Measurements from ENCODE around the gene GLDC.

Gene GLDC

GRCh38 chr9:6498982-6499381 lies 146.5 kb downstream of the GLDC start:
- TF ChIP-seq REST (IDR thresholded peaks at IDR 0.05; ENCODE audit: insufficient read depth in 1 of 2, low read depth in 2 of 2, low read length in 2 of 2) (no peak), SIN3A (IDR thresholded peaks at IDR 0.05; ENCODE audit: borderline replicate concordance, insufficient read depth, low read length) (no peak), TAF1 (IDR thresholded peaks at IDR 0.05; ENCODE audit: borderline replicate concordance, insufficient read depth, low read length) (no peak), FOXP2 (optimal IDR thresholded peaks at IDR 0.05; ENCODE audit: borderline replicate concordance, extremely low read depth, extremely low read length, insufficient read depth) (no peak)

GRCh38 chr9:6495466-6495865 lies 150.1 kb downstream of the GLDC start:
- no peak for TF ChIP-seq FOXP2 (optimal IDR thresholded peaks at IDR 0.05; ENCODE audit: borderline replicate concordance, extremely low read depth, extremely low read length, insufficient read depth)
- TF ChIP-seq TAF1 (IDR thresholded peaks at IDR 0.05; ENCODE audit: borderline replicate concordance, insufficient read depth, low read length), result no peak
- TF ChIP-seq SIN3A (IDR thresholded peaks at IDR 0.05; ENCODE audit: borderline replicate concordance, insufficient read depth, low read length), result no peak
- no peak for TF ChIP-seq POLR2AphosphoS5 (IDR thresholded peaks at IDR 0.05; ENCODE audit: low read depth, low read length)
- TF ChIP-seq REST (IDR thresholded peaks at IDR 0.05; ENCODE audit: insufficient read depth in 1 of 2, low read depth in 2 of 2, low read length in 2 of 2), result no peak

GRCh38 chr9:6490863-6491262 lies 154.7 kb downstream of the GLDC start:
- TF ChIP-seq FOXP2 (optimal IDR thresholded peaks at IDR 0.05; ENCODE audit: borderline replicate concordance, extremely low read depth, extremely low read length, insufficient read depth), result no peak
- no peak for TF ChIP-seq SIN3A (IDR thresholded peaks at IDR 0.05; ENCODE audit: borderline replicate concordance, insufficient read depth, low read length)
- no peak for TF ChIP-seq REST (IDR thresholded peaks at IDR 0.05; ENCODE audit: insufficient read depth in 1 of 2, low read depth in 2 of 2, low read length in 2 of 2)
- no peak for TF ChIP-seq POLR2AphosphoS5 (IDR thresholded peaks at IDR 0.05; ENCODE audit: low read depth, low read length)
- TF ChIP-seq TAF1 (IDR thresholded peaks at IDR 0.05; ENCODE audit: borderline replicate concordance, insufficient read depth, low read length), result no peak

GRCh38 chr9:6489099-6489498 lies 156.4 kb downstream of the GLDC start:
- TF ChIP-seq TAF1 (IDR thresholded peaks at IDR 0.05; ENCODE audit: borderline replicate concordance, insufficient read depth, low read length) (no peak), POLR2AphosphoS5 (IDR thresholded peaks at IDR 0.05; ENCODE audit: low read depth, low read length) (no peak), FOXP2 (optimal IDR thresholded peaks at IDR 0.05; ENCODE audit: borderline replicate concordance, extremely low read depth, extremely low read length, insufficient read depth) (no peak), SIN3A (IDR thresholded peaks at IDR 0.05; ENCODE audit: borderline replicate concordance, insufficient read depth, low read length) (no peak), REST (IDR thresholded peaks at IDR 0.05; ENCODE audit: insufficient read depth in 1 of 2, low read depth in 2 of 2, low read length in 2 of 2) (no peak)

GRCh38 chr9:6488395-6488794 lies 157.1 kb downstream of the GLDC start:
- TF ChIP-seq POLR2AphosphoS5 (IDR thresholded peaks at IDR 0.05; ENCODE audit: low read depth, low read length) (no peak), TAF1 (IDR thresholded peaks at IDR 0.05; ENCODE audit: borderline replicate concordance, insufficient read depth, low read length) (no peak), REST (IDR thresholded peaks at IDR 0.05; ENCODE audit: insufficient read depth in 1 of 2, low read depth in 2 of 2, low read length in 2 of 2) (no peak)
